ENCODE measurements around the gene TRIP10. TPM values are rescaled to one million over a fixed set of nuclear protein-coding genes. Genes with fewer than 3 reads are reported as not detected.

The TRIP10 gene
- total RNA-seq, 3 donors from 2014 or later: 72.8 to 121 (median 79.5) TPM

DNA sequence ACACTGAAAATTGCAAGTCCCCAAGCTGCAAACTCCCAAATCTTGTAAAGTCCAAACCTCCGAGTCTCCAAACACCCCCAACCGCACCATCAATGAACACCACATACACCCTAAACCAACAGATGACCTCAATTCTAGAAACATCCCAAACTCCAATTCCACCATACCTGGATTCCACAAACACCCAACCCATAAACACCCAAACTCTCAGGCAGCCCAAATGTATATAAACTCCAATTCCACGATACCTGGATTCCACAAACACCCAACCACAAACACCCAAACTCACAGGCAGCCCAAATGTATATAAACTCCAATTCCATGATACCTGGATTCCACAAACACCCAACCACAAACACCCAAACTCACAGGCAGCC lies 19.5 kb upstream of the TRIP10 start:
- H3K4me3 ChIP-seq: no peak overlapping the region
- no peaks in the 10 kb centered on the region for H3K36me3 ChIP-seq (ENCODE audit: low read depth)
- H3K4me1 ChIP-seq (ENCODE audit: low read depth): no peaks in the 10 kb centered on the region
- TF ChIP-seq, protein P1, sequence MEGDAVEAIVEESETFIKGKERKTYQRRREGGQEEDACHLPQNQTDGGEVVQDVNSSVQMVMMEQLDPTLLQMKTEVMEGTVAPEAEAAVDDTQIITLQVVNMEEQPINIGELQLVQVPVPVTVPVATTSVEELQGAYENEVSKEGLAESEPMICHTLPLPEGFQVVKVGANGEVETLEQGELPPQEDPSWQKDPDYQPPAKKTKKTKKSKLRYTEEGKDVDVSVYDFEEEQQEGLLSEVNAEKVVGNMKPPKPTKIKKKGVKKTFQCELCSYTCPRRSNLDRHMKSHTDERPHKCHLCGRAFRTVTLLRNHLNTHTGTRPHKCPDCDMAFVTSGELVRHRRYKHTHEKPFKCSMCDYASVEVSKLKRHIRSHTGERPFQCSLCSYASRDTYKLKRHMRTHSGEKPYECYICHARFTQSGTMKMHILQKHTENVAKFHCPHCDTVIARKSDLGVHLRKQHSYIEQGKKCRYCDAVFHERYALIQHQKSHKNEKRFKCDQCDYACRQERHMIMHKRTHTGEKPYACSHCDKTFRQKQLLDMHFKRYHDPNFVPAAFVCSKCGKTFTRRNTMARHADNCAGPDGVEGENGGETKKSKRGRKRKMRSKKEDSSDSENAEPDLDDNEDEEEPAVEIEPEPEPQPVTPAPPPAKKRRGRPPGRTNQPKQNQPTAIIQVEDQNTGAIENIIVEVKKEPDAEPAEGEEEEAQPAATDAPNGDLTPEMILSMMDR (IDR thresholded peaks at IDR 0.05): no peak
- H3K9me3 ChIP-seq: no peaks in the 10 kb centered on the region
- no peak for ATAC-seq
- no peak for DNase-seq
- intact Hi-C loops (cut with DNase I, micrococcal nuclease): no loop called here

DNA sequence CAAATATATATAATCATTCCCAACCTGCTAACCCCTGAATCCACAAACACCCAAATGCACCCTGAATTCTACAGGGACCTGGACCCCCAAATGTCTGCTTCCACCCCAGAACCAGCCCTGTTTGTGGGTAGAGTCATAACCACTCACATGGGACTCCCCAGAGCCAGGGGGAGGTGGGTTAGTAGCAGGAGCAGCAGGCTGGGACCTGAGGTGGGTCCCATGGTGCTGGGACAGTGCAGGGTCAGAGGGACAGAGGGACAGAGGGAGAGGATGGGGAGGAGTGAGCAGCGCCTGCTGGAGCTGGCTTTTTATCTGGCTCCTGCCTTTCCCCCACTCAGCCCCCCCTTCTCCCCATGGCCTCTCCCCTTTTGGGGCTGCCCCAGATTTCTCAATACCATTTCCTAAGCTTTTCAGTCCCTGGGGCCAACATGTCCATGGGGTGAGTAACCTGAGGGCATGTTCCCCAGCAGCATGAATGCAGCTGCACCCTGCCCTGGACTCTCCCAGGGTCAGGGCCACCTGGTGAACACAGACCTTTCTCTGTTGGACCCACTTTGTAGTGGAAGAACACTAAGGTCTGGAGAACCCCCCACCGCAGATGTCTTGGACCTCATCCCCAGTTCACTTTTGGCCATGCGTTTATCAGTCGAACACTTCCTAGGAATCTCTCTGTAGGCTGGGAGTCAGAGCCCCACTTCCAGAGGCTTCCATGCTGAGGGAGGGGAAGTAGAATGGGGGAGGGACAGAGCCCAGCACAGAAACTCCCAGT lies 18.9 kb upstream of the TRIP10 start, which contains the start of gene C3:
C3 (minus strand) TSS at position 282 of the 769 bp plus-strand sequence; CDS start at position 221, 61 bp downstream.
- Histone ChIP-seq H3K36me3 (ENCODE audit: low read depth) (no peaks in the 10 kb centered on the region), H3K9me3 (no peaks in the 10 kb centered on the region), H3K4me3 (no peak within 1 kb of the TSS), H3K4me1 (ENCODE audit: low read depth) (no peaks in the 10 kb centered on the region)
- peak; percentile 51 for ATAC-seq
- TF ChIP-seq, protein P1 (IDR thresholded peaks at IDR 0.05): no peak
- peak in 1 of 3 donors; percentile 57 for DNase-seq
- intact Hi-C loops (cut with DNase I, micrococcal nuclease): no loop called here

GRCh38 chr19:6721138-6721474 lies 18.4 kb upstream of the TRIP10 start:
- ATAC-seq: no peak
- DNase-seq: no peak
- H3K4me3 ChIP-seq: no peak overlapping the region
- TF ChIP-seq, protein P1 (IDR thresholded peaks at IDR 0.05): no peak
- intact Hi-C loops (cut with DNase I, micrococcal nuclease): no loop called here
- H3K36me3 ChIP-seq (ENCODE audit: low read depth): no peaks in the 10 kb centered on the region
- H3K9me3 ChIP-seq: no peaks in the 10 kb centered on the region
- no peaks in the 10 kb centered on the region for H3K4me1 ChIP-seq (ENCODE audit: low read depth)

DNA sequence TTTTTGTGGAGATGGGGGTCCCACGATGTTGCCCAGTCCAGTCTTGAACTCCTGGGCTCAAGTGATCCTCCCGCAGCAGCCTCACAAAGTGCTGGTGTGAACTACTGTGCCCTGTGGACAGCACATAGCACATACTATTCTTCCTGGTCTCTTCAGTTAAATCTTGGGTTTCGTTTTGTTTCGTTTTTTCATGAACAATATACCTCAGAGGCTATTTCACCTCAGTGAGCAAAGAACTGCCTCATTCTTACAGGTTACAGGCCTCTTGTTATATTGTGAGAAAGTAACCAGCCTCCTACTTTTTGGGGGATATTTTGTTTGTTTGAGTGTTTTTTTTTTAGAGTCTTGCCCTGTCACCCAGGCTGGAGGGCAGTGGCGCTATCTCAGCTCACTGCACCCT lies 17.7 kb upstream of the TRIP10 start:
- Histone ChIP-seq H3K36me3 (ENCODE audit: low read depth) (no peaks in the 10 kb centered on the region), H3K9me3 (no peaks in the 10 kb centered on the region), H3K4me3 (no peak overlapping the region), H3K4me1 (ENCODE audit: low read depth) (no peaks in the 10 kb centered on the region)
- peak; percentile 60 for ATAC-seq
- intact Hi-C loops (cut with DNase I, micrococcal nuclease): no loop called here
- TF ChIP-seq, protein P1 (IDR thresholded peaks at IDR 0.05): no peak
- peak in 1 of 3 donors; percentile 40 for DNase-seq

- no peak overlapping the region for H3K4me3 ChIP-seq
- DNase-seq (peak in 1 of 3 donors; percentile 49), ATAC-seq (no peak)
- TF ChIP-seq, protein P1 (IDR thresholded peaks at IDR 0.05): no peak
- H3K4me1 ChIP-seq (ENCODE audit: low read depth): no peaks in the 10 kb centered on the region
- H3K36me3 ChIP-seq (ENCODE audit: low read depth): no peaks in the 10 kb centered on the region
- H3K9me3 ChIP-seq: no peaks in the 10 kb centered on the region
- intact Hi-C loops (cut with DNase I, micrococcal nuclease): no loop called here
Measured at GRCh38 chr19:6723108-6723618, 16.3 kb upstream of the TRIP10 start.
